K562 (cell line): ENCODE results near the gene CRLF1. TPM values are rescaled to one million over a fixed set of nuclear protein-coding genes. Genes with fewer than 3 reads are reported as not detected.

Experiments used
- ASH1L ChIP-seq: fragments of 450-650 bp; IDR thresholded peaks from 2 replicates; pipeline ENCODE4 v1.6.1; 2018; ENCODE audit warnings: borderline replicate concordance, mild to moderate bottlenecking, low read depth; ENCODE audit not compliant: partially characterized antibody
- CHD1 ChIP-seq: fragments of 200-600 bp; sonication (generic); IDR thresholded peaks from one replicate; pipeline ENCODE4 v1.6.1; 2012; ENCODE audit warnings: mild to moderate bottlenecking, moderate library complexity, low read length, inconsistent platforms
- CREBBP ChIP-seq: IDR thresholded peaks from one replicate; pipeline ENCODE4 v1.6.1; 2012; ENCODE audit warnings: low read depth, mild to moderate bottlenecking, control low read depth, inconsistent platforms, low read length
- FOSL1 ChIP-seq: fragments of 200-800 bp; sonication (Bioruptor generic); conservative IDR thresholded peaks from 2 replicates; pipeline ENCODE4 v1.6.1; 2016; ENCODE audit warnings: missing genetic modification characterization, missing compliant biosample characterization
- HDAC1 ChIP-seq, 2 experiments: fragments of 450-650 bp; IDR thresholded peaks; 2 replicates each; pipeline ENCODE4 v1.6.1; 2016 to 2017; ENCODE audit warnings: inconsistent platforms in 1 of 2, mild to moderate bottlenecking in 1 of 2, moderate library complexity in 1 of 2
- IFI16 ChIP-seq: fragments of 250-450 bp; sonication (Bioruptor Pico); IDR thresholded peaks from 2 replicates; pipeline ENCODE4 v2.1.2; 2022; ENCODE audit warnings: mild to moderate bottlenecking, inconsistent platforms
- JUNB ChIP-seq: fragments of 450-650 bp; formaldehyde crosslinking; conservative IDR thresholded peaks from 2 replicates; pipeline ENCODE4 v1.4.0; 2020; ENCODE audit warnings: mild to moderate bottlenecking
- MAFG ChIP-seq: fragments of 450-650 bp; conservative IDR thresholded peaks from 2 replicates; pipeline ENCODE4 v1.6.1; 2016; ENCODE audit warnings: missing genetic modification characterization, missing compliant biosample characterization
- MIER1 ChIP-seq: fragments of 450-650 bp; IDR thresholded peaks from 2 replicates; pipeline ENCODE4 v1.6.1; 2016; ENCODE audit warnings: antibody characterized with exemption, mild to moderate bottlenecking, low read depth
- MTF1 ChIP-seq: fragments of 250-450 bp; sonication (Bioruptor Pico); IDR thresholded peaks from 2 replicates; pipeline ENCODE4 v1.9.0; 2021; ENCODE audit warnings: moderate library complexity, mild to moderate bottlenecking, inconsistent platforms, borderline replicate concordance
- NCOA2 ChIP-seq, 2 experiments: fragments of 450-650 bp; IDR thresholded peaks; 2 replicates each; pipeline ENCODE4 v1.6.1; 2018; ENCODE audit warnings: mild to moderate bottlenecking in 2 of 2, moderate library complexity in 1 of 2; ENCODE audit not compliant: partially characterized antibody in 2 of 2
- PTBP1 ChIP-seq: fragments of 200-400 bp; formaldehyde crosslinking; IDR thresholded peaks from 2 replicates; pipeline ENCODE4 v1.6.1; 2017; ENCODE audit warnings: low read depth, low read length
- RFX5 ChIP-seq: IDR thresholded peaks from 2 replicates; pipeline ENCODE4 v1.6.1; 2011; ENCODE audit warnings: low read depth, mild to moderate bottlenecking, improper control_type of control experiment, low read length
- SETDB1 ChIP-seq: IDR thresholded peaks from one replicate; pipeline ENCODE4 v1.6.1; 2012; ENCODE audit warnings: low read length, control low read depth, inconsistent platforms
- SMARCC2 ChIP-seq: fragments of 450-650 bp; IDR thresholded peaks from 2 replicates; pipeline ENCODE4 v1.6.1; 2017; ENCODE audit warnings: antibody characterized with exemption, moderate library complexity, mild to moderate bottlenecking, low read depth
- SREBF1 ChIP-seq: fragments of 150-350 bp; IDR thresholded peaks from 2 replicates; pipeline ENCODE4 v1.6.1; 2014; ENCODE audit warnings: antibody characterized with exemption, low read depth, low read length, borderline replicate concordance
- TCF7L2 ChIP-seq: fragments of 150-350 bp; IDR thresholded peaks from 2 replicates; pipeline ENCODE4 v1.6.1; 2016; ENCODE audit warnings: low read depth, mild to moderate bottlenecking, low read length, moderate library complexity
- ZNF146 ChIP-seq: IDR thresholded peaks from one replicate; pipeline ENCODE4 v1.6.1; 2018; ENCODE audit warnings: missing compliant biosample characterization; ENCODE audit not compliant: unreplicated experiment
- ZNF174 ChIP-seq: fragments of 250-450 bp; sonication (Bioruptor Pico); IDR thresholded peaks from 2 replicates; pipeline ENCODE4 v1.4.0; 2020; ENCODE audit warnings: mild to moderate bottlenecking
- ZNF24 ChIP-seq: fragments of 450-650 bp; IDR thresholded peaks from 2 replicates; pipeline ENCODE4 v1.6.1; 2016
- ZNF384 ChIP-seq: IDR thresholded peaks from 2 replicates; pipeline ENCODE4 v1.6.1; 2012; ENCODE audit warnings: low read depth, low read length, improper control_type of control experiment
- ZNF41 ChIP-seq: fragments of 250-450 bp; sonication (Bioruptor Pico); conservative IDR thresholded peaks from 2 replicates; pipeline ENCODE4 v1.4.0; 2020; ENCODE audit warnings: mild to moderate bottlenecking
- polyA plus RNA-seq, 8 experiments: library from polyadenylated mRNA; depleted of rRNA in 4 of 8; stranded (reverse) in 5 of 8; unstranded in 3 of 8; fragments of >200 nt; fragmentation: Nextera tagmentation in 2 of 8; fragmentation: Illumina TruSeq in 1 of 8; extraction: Ambion mirVana in 2 of 8; extraction: Trizol in 1 of 8; gene quantifications; 2 replicates each; pipeline versions ENCODE4 v1.2.1 to v1.2.3, GENCODE V29; 2011 to 2014; ENCODE audit warnings: inconsistent platforms in 1 of 8, missing spikeins in 1 of 8
- total RNA-seq, 7 experiments: library from RNA; depleted of rRNA in 6 of 7; stranded (reverse); fragments of >200 nt in 6 of 7; fragmentation: Illumina TruSeq in 2 of 7; extraction: Trizol in 2 of 7; gene quantifications; 2 replicates each; pipeline versions ENCODE4 v1.2.1 to v1.2.3, GENCODE V29; 2011 to 2021; ENCODE audit warnings: low replicate concordance in 1 of 7
- TF ChIP-seq, protein P1 (sequence below), 2 experiments: IDR thresholded peaks; 2 replicates each; pipeline ENCODE4 v1.6.1; 2011; ENCODE audit warnings: borderline replicate concordance in 1 of 2, control low read depth in 1 of 2, low read depth in 1 of 2, low read length in 1 of 2, mild to moderate bottlenecking in 1 of 2, mixed read lengths in 1 of 2, moderate library complexity in 1 of 2; ENCODE audit not compliant: insufficient read depth in 1 of 2, insufficient read length in 1 of 2, poor library complexity in 1 of 2, severe bottlenecking in 1 of 2; ENCODE audit errors: extremely low read depth in 1 of 2
- TF ChIP-seq, protein P2 (sequence below): fragments of 450-650 bp; IDR thresholded peaks from one replicate; pipeline ENCODE4 v1.6.1; 2018; ENCODE audit warnings: mild to moderate bottlenecking, moderate library complexity; ENCODE audit not compliant: partially characterized antibody
- TF ChIP-seq, protein P3 (sequence below), 2 experiments: fragments of 450-650 bp; conservative IDR thresholded peaks; 2 replicates each; pipeline ENCODE4 v1.6.1; 2017; ENCODE audit warnings: mild to moderate bottlenecking in 2 of 2, moderate library complexity in 2 of 2

CRLF1 gene
- total and polyA plus RNA-seq, 9 of the 15 experiments (the other 6 are each of a cell fraction or from before 2014, with no cell fraction given) = 0.85 to 3.6 (median 1.7) TPM

DNA sequence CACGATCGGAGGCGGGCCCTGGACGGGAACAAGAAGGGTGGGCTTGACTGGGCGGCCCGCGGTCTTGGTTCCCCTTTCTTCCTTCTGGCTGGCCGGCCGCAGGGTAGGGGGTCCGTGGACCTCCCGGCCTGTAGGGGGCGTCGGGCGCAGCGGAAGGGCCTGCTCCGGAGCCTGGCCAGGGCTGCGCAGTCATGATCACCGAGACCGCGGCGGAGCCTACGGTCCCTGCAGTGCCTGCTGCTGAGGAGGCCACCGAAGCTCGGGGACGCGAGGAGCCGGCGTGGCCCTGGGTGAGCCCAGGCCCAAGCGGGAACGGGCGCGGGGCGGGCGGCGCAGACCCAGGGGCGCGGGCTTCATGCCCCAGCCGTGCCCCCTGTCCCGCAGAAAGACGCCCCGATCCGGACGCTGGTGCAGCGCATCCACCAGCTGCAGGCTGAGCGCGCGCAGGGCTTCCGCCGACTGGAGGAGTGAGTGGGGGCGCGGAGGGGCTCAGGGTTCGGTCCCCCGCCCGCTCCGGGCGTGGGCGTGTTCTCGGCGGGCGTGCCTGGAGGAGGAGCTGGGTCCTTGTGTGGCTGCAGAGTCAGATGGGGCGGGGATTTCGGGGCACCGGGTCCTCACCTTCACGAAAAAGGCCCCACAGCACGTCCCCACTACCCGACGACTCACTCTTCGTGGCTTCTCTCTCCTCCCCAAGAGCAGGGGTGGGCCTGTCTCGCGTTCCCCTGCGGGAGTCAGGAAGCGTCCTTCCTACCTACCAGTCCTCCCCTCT is 17.8 kb downstream of the CRLF1 start, which contains the start of gene REX1BD (continued):
- TF ChIP-seq ZNF384 (peak; percentile 44; the same call in 1 of the 2 replicates), FOSL1 (tag) (peak; percentile 33; the same call in 1 of the 2 replicates), MTF1 (CRISPR knock-in tag) (no peak), NCOA2 (IDR thresholded peaks at IDR 0.05; ENCODE audit: partially characterized antibody in 2 of 2) (no peak), SREBF1 (no peak), MIER1 (no peak), HDAC1 (IDR thresholded peaks at IDR 0.05) (peak in 1 of 2 experiments; percentile 90; a peak in 2 of 4 replicates), IFI16 (CRISPR knock-in tag) (no peak), JUNB (CRISPR knock-in tag) (0 out of 2 replicates have a peak, but pooled peaks have one; percentile 2), ASH1L (no peak), CREBBP (no peak), ZNF146 (CRISPR knock-in tag) (no peak), ZNF24 (peak; percentile 76; the same call in 1 of the 2 replicates), PTBP1 (peak; percentile 91), SMARCC2 (0 out of 2 replicates have a peak, but pooled peaks have one; percentile 9), ZNF41 (no peak), CHD1 (peak; percentile 92), ZNF174 (CRISPR knock-in tag) (no peak), MAFG (peak; percentile 50; the same call in 1 of the 2 replicates), SETDB1 (no peak), TCF7L2 (no peak), RFX5 (no peak)
- TF ChIP-seq, protein P1, sequence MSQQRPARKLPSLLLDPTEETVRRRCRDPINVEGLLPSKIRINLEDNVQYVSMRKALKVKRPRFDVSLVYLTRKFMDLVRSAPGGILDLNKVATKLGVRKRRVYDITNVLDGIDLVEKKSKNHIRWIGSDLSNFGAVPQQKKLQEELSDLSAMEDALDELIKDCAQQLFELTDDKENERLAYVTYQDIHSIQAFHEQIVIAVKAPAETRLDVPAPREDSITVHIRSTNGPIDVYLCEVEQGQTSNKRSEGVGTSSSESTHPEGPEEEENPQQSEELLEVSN (IDR thresholded peaks at IDR 0.05; ENCODE audit: borderline replicate concordance in 1 of 2, extremely low read depth in 1 of 2, insufficient read depth in 1 of 2, insufficient read length in 1 of 2, low read depth in 1 of 2, low read length in 1 of 2, poor library complexity in 1 of 2, severe bottlenecking in 1 of 2) = no peak
- TF ChIP-seq, protein P2, sequence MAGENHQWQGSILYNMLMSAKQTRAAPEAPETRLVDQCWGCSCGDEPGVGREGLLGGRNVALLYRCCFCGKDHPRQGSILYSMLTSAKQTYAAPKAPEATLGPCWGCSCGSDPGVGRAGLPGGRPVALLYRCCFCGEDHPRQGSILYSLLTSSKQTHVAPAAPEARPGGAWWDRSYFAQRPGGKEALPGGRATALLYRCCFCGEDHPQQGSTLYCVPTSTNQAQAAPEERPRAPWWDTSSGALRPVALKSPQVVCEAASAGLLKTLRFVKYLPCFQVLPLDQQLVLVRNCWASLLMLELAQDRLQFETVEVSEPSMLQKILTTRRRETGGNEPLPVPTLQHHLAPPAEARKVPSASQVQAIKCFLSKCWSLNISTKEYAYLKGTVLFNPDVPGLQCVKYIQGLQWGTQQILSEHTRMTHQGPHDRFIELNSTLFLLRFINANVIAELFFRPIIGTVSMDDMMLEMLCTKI = no peak
- TF ChIP-seq, protein P3, sequence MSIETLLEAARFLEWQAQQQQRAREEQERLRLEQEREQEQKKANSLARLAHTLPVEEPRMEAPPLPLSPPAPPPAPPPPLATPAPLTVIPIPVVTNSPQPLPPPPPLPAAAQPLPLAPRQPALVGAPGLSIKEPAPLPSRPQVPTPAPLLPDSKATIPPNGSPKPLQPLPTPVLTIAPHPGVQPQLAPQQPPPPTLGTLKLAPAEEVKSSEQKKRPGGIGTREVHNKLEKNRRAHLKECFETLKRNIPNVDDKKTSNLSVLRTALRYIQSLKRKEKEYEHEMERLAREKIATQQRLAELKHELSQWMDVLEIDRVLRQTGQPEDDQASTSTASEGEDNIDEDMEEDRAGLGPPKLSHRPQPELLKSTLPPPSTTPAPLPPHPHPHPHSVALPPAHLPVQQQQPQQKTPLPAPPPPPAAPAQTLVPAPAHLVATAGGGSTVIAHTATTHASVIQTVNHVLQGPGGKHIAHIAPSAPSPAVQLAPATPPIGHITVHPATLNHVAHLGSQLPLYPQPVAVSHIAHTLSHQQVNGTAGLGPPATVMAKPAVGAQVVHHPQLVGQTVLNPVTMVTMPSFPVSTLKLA (conservative IDR thresholded peaks at IDR 0.05) = peak; percentile 10 to 39; a peak in 2 of 4 replicates
